Keratinocyte (primary cell): ENCODE results near the gene TMEM207.

Experiments
- EZH2 ChIP-seq: IDR thresholded peaks from one replicate; pipeline ENCODE4 v1.6.1; 2012; ENCODE audit warnings: inconsistent platforms, mild to moderate bottlenecking, low read length, moderate library complexity
- TF ChIP-seq, protein P1 (sequence below), 3 experiments: IDR thresholded peaks in 1 of 3; conservative IDR thresholded peaks in 1 of 3; optimal IDR thresholded peaks in 1 of 3; 2 replicates in 2 of 3; 3 replicates in 1 of 3; pipeline versions ENCODE3 to v1.5.1; 2011; ENCODE audit warnings: low read length in 3 of 3, mild to moderate bottlenecking in 3 of 3, moderate library complexity in 2 of 3, control low read depth in 1 of 3, inconsistent platforms in 1 of 3; ENCODE audit not compliant: insufficient read depth in 2 of 3; ENCODE audit errors: extremely low read depth in 1 of 3

DNA sequence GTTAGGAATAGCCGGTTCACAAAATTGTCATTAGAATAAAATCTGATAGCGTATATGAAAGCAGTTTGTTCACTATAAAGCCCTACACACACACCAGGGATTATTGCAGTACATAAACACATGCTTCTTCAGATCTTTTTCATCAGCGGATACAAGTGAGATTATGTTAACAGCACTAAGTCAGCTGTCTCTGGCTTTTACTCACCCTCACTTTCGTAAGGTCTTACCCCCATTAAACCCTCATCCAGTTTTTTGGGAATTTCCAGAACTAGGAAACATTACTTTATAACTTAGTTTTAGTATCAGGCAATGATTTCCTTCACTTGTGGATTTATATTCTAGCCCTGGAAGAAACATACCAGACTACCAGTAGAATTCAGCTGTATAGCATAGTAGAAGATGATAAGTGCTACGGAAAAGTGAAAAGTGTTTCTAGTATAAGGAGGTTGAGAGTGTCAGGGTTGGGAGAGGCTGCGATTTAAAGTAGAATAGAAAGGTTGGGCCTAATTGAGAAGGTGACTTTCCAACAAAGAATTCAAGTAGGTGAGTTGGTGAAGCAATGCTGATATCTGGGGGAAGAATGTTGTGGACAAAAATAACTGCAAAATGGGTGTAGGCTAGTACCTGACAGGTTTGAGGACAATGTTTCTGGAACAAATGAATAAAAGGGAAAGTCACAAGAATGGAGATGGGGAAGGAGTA lies 22.7 kb downstream of the TMEM207 start:
- TF ChIP-seq, protein P1, sequence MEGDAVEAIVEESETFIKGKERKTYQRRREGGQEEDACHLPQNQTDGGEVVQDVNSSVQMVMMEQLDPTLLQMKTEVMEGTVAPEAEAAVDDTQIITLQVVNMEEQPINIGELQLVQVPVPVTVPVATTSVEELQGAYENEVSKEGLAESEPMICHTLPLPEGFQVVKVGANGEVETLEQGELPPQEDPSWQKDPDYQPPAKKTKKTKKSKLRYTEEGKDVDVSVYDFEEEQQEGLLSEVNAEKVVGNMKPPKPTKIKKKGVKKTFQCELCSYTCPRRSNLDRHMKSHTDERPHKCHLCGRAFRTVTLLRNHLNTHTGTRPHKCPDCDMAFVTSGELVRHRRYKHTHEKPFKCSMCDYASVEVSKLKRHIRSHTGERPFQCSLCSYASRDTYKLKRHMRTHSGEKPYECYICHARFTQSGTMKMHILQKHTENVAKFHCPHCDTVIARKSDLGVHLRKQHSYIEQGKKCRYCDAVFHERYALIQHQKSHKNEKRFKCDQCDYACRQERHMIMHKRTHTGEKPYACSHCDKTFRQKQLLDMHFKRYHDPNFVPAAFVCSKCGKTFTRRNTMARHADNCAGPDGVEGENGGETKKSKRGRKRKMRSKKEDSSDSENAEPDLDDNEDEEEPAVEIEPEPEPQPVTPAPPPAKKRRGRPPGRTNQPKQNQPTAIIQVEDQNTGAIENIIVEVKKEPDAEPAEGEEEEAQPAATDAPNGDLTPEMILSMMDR (optimal IDR thresholded peaks at IDR 0.05 in 1 of 3, IDR thresholded peaks at IDR 0.05 in 1 of 3, conservative IDR thresholded peaks at IDR 0.05 in 1 of 3; ENCODE audit: extremely low read depth in 1 of 3, insufficient read depth in 2 of 3, low read length in 3 of 3) = no peak
- no peak for TF ChIP-seq EZH2
